SK-N-SH treated with all-trans-retinoic acid at 6 μM for 48 hours (cell line): Measurements from ENCODE around the gene SPNS3.

Experiments used
- ARNTL ChIP-seq: fragments of 450-650 bp; formaldehyde crosslinking; IDR thresholded peaks from 2 replicates; pipeline ENCODE4 v1.5.0; 2020; ENCODE audit warnings: low read depth, mild to moderate bottlenecking, moderate library complexity, borderline replicate concordance
- CSRNP3 ChIP-seq: fragments of 250-450 bp; sonication (Bioruptor Pico); IDR thresholded peaks from 2 replicates; pipeline ENCODE4 v1.5.1; 2021; ENCODE audit warnings: mild to moderate bottlenecking, moderate library complexity
- GLIS3 ChIP-seq: fragments of 250-450 bp; sonication (Bioruptor Pico); IDR thresholded peaks from 2 replicates; pipeline ENCODE4 v1.5.0; 2020; ENCODE audit warnings: mild to moderate bottlenecking, moderate library complexity
- PATZ1 ChIP-seq: fragments of 250-450 bp; sonication (Bioruptor Pico); IDR thresholded peaks from 2 replicates; pipeline ENCODE4 v1.8.0; 2020; ENCODE audit warnings: mild to moderate bottlenecking, moderate library complexity, borderline replicate concordance
- TCF4 ChIP-seq: fragments of 250-450 bp; sonication (Bioruptor Pico); IDR thresholded peaks from 2 replicates; pipeline ENCODE4 v1.8.0; 2021; ENCODE audit warnings: mild to moderate bottlenecking, moderate library complexity, borderline replicate concordance
- ZFP3 ChIP-seq: fragments of 250-450 bp; sonication (Bioruptor Pico); IDR thresholded peaks from 2 replicates; pipeline ENCODE4 v1.5.0; 2020; ENCODE audit warnings: mild to moderate bottlenecking, moderate library complexity
- ZFP30 ChIP-seq: fragments of 450-650 bp; formaldehyde crosslinking; IDR thresholded peaks from 2 replicates; pipeline ENCODE4 v1.5.0; 2022; ENCODE audit warnings: mild to moderate bottlenecking, moderate library complexity
- ZNF8 ChIP-seq: fragments of 450-650 bp; formaldehyde crosslinking; IDR thresholded peaks from 2 replicates; pipeline ENCODE4 v1.5.0; 2020; ENCODE audit warnings: mild to moderate bottlenecking, moderate library complexity

GRCh38 chr17:4445731-4446130 is 12.0 kb downstream of the SPNS3 start:
- TF ChIP-seq CSRNP3 (no peak), ZFP30 (CRISPR knock-in tag) (no peak), ARNTL (no peak), ZFP3 (CRISPR knock-in tag) (no peak), ZNF8 (CRISPR knock-in tag) (no peak), PATZ1 (CRISPR knock-in tag) (no peak), TCF4 (CRISPR knock-in tag) (no peak), GLIS3 (CRISPR knock-in tag) (no peak)
